Measurements from ENCODE around the gene GPR183.

GRCh38 chr13:99268822-99269221 is 38.4 kb downstream of the GPR183 start:
- TF ChIP-seq POLR2AphosphoS5 (IDR thresholded peaks at IDR 0.05; ENCODE audit: low read depth, low read length), result no peak
- no peak for TF ChIP-seq SIN3A (IDR thresholded peaks at IDR 0.05; ENCODE audit: borderline replicate concordance, insufficient read depth, low read length)
- TF ChIP-seq, protein P1, sequence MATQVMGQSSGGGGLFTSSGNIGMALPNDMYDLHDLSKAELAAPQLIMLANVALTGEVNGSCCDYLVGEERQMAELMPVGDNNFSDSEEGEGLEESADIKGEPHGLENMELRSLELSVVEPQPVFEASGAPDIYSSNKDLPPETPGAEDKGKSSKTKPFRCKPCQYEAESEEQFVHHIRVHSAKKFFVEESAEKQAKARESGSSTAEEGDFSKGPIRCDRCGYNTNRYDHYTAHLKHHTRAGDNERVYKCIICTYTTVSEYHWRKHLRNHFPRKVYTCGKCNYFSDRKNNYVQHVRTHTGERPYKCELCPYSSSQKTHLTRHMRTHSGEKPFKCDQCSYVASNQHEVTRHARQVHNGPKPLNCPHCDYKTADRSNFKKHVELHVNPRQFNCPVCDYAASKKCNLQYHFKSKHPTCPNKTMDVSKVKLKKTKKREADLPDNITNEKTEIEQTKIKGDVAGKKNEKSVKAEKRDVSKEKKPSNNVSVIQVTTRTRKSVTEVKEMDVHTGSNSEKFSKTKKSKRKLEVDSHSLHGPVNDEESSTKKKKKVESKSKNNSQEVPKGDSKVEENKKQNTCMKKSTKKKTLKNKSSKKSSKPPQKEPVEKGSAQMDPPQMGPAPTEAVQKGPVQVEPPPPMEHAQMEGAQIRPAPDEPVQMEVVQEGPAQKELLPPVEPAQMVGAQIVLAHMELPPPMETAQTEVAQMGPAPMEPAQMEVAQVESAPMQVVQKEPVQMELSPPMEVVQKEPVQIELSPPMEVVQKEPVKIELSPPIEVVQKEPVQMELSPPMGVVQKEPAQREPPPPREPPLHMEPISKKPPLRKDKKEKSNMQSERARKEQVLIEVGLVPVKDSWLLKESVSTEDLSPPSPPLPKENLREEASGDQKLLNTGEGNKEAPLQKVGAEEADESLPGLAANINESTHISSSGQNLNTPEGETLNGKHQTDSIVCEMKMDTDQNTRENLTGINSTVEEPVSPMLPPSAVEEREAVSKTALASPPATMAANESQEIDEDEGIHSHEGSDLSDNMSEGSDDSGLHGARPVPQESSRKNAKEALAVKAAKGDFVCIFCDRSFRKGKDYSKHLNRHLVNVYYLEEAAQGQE (IDR thresholded peaks at IDR 0.05; ENCODE audit: insufficient read depth in 1 of 2, low read depth in 2 of 2, low read length in 2 of 2), result no peak

Data from PFSK-1 (cell line).